H9 (cell line): ENCODE measurements around the gene DMD. TPM values are rescaled to one million over a fixed set of nuclear protein-coding genes. Genes with fewer than 3 reads are reported as not detected.

Experiments
- DNase-seq: peaks from one replicate; pipeline ENCODE4 v3.0.0-alpha.2; 2017
- H2AFZ ChIP-seq: one replicate; pipeline ENCODE4 v1.6.1; 2013; ENCODE audit warnings: mild to moderate bottlenecking, low read length, control low read depth, moderate library complexity
- H2AK5ac ChIP-seq: 2 replicates; pipeline ENCODE4 v1.6.1; 2013; ENCODE audit warnings: low read length, control low read depth, mixed read lengths; ENCODE audit not compliant: insufficient read length
- H2BK120ac ChIP-seq: one replicate; pipeline ENCODE4 v1.6.1; 2013; ENCODE audit warnings: low read depth, mild to moderate bottlenecking, low read length, control low read depth, inconsistent platforms; ENCODE audit not compliant: poor library complexity, severe bottlenecking
- H2BK12ac ChIP-seq: 2 replicates; pipeline ENCODE4 v1.6.1; 2013; ENCODE audit warnings: low read length, control low read depth, mixed read lengths, low read depth; ENCODE audit not compliant: insufficient read length
- H2BK15ac ChIP-seq: 2 replicates; pipeline ENCODE4 v1.6.1; 2013; ENCODE audit warnings: low read depth, low read length, control low read depth
- H2BK20ac ChIP-seq: one replicate; pipeline ENCODE4 v1.6.1; 2013; ENCODE audit warnings: low read depth, mild to moderate bottlenecking, low read length, control low read depth, inconsistent platforms; ENCODE audit not compliant: poor library complexity, severe bottlenecking
- H2BK5ac ChIP-seq: 2 replicates; pipeline ENCODE4 v1.6.1; 2013; ENCODE audit warnings: low read length, control low read depth, mixed read lengths; ENCODE audit not compliant: insufficient read length
- H3K14ac ChIP-seq: 2 replicates; pipeline ENCODE4 v1.6.1; 2013; ENCODE audit warnings: low read length, control low read depth; ENCODE audit not compliant: insufficient read depth
- H3K18ac ChIP-seq: 2 replicates; pipeline ENCODE4 v1.6.1; 2013; ENCODE audit warnings: low read depth, mild to moderate bottlenecking, mixed read lengths, low read length, control low read depth; ENCODE audit not compliant: insufficient read length
- H3K23ac ChIP-seq: 2 replicates; pipeline ENCODE4 v1.6.1; 2013; ENCODE audit warnings: low read length, control low read depth, mixed read lengths, low read depth; ENCODE audit not compliant: insufficient read length
- H3K23me2 ChIP-seq: 2 replicates; pipeline ENCODE4 v1.6.1; 2013; ENCODE audit warnings: low read depth, mild to moderate bottlenecking, mixed read lengths, low read length, control low read depth; ENCODE audit not compliant: insufficient read length, poor library complexity, severe bottlenecking
- H3K27ac ChIP-seq: 2 replicates; pipeline ENCODE4 v1.5.1; 2013; ENCODE audit warnings: low read length, control low read depth, mixed read lengths, low read depth; ENCODE audit not compliant: insufficient read length
- H3K27me3 ChIP-seq: 2 replicates; pipeline ENCODE4 v1.6.1; 2013; ENCODE audit warnings: low read length, control low read depth, inconsistent platforms; ENCODE audit not compliant: insufficient read depth
- H3K4ac ChIP-seq: 2 replicates; pipeline ENCODE4 v1.6.1; 2013; ENCODE audit warnings: low read depth, mild to moderate bottlenecking, control low read depth, inconsistent platforms, low read length, moderate library complexity
- H3K4me1 ChIP-seq: 2 replicates; pipeline ENCODE4 v1.6.1; 2013; ENCODE audit warnings: low read length, control low read depth, inconsistent platforms; ENCODE audit not compliant: insufficient read depth
- H3K4me2 ChIP-seq: 2 replicates; pipeline ENCODE4 v1.6.1; 2013; ENCODE audit warnings: low read length, control low read depth, mixed read lengths; ENCODE audit not compliant: insufficient read length, insufficient read depth
- H3K56ac ChIP-seq: 2 replicates; pipeline ENCODE4 v1.6.1; 2013; ENCODE audit warnings: low read depth, mild to moderate bottlenecking, mixed read lengths, low read length, control low read depth; ENCODE audit not compliant: insufficient read length
- H3K79me1 ChIP-seq: 2 replicates; pipeline ENCODE4 v1.6.1; 2013; ENCODE audit warnings: low read depth, mild to moderate bottlenecking, moderate library complexity, low read length, control low read depth, inconsistent platforms; ENCODE audit not compliant: insufficient read depth, poor library complexity, severe bottlenecking
- H3K79me2 ChIP-seq: 2 replicates; pipeline ENCODE4 v1.6.1; 2013; ENCODE audit warnings: low read length, control low read depth, inconsistent platforms; ENCODE audit not compliant: insufficient read depth
- H3K9ac ChIP-seq: 2 replicates; pipeline ENCODE4 v1.6.1; 2013; ENCODE audit warnings: low read length, control low read depth, mixed read lengths; ENCODE audit not compliant: insufficient read length; ENCODE audit errors: extremely low read depth
- H3K9me3 ChIP-seq: one replicate; pipeline ENCODE4 v1.6.1; 2013; ENCODE audit warnings: low read depth, low read length, inconsistent platforms; ENCODE audit not compliant: control insufficient read depth
- H3T11ph ChIP-seq: one replicate; pipeline ENCODE4 v1.6.1; 2013; ENCODE audit warnings: mild to moderate bottlenecking, low read length, control low read depth, inconsistent platforms
- H4K20me1 ChIP-seq: one replicate; pipeline ENCODE4 v1.6.1; 2013; ENCODE audit not compliant: control insufficient read depth, insufficient read length, insufficient read depth
- H4K5ac ChIP-seq: 2 replicates; pipeline ENCODE4 v1.6.1; 2013; ENCODE audit warnings: low read depth, mild to moderate bottlenecking, mixed read lengths, low read length, control low read depth; ENCODE audit not compliant: insufficient read length
- H4K8ac ChIP-seq: replicated peaks from 2 replicates; pipeline ENCODE4 v1.6.1; 2013; ENCODE audit warnings: low read length, control low read depth, mixed read lengths, low read depth; ENCODE audit not compliant: insufficient read length
- H4K91ac ChIP-seq: 2 replicates; pipeline ENCODE4 v1.6.1; 2013; ENCODE audit warnings: low read depth, mild to moderate bottlenecking, moderate library complexity, mixed read lengths, low read length, control low read depth; ENCODE audit not compliant: insufficient read length
- H3K27ac Mint-ChIP-seq, 3 experiments: 2 replicates in 2 of 3; 3 replicates in 1 of 3; pipeline ENCODE4 v1.8.0; 2020 to 2021; ENCODE audit warnings: mixed read lengths in 3 of 3, mild to moderate bottlenecking in 1 of 3, moderate library complexity in 1 of 3
- H3K27me3 Mint-ChIP-seq: 2 replicates; pipeline ENCODE4 v1.8.0; 2021; ENCODE audit warnings: low read depth, mild to moderate bottlenecking, moderate library complexity, mixed read lengths
- H3K36me3 Mint-ChIP-seq, 3 experiments: 2 replicates in 2 of 3; 3 replicates in 1 of 3; pipeline ENCODE4 v1.8.0; 2020 to 2021; ENCODE audit warnings: low read depth in 3 of 3, mixed read lengths in 3 of 3; ENCODE audit not compliant: insufficient read depth in 1 of 3
- H3K4me1 Mint-ChIP-seq, 2 experiments: 2 replicates each; pipeline ENCODE4 v1.8.0; 2020; ENCODE audit warnings: mixed read lengths in 2 of 2
- H3K4me3 Mint-ChIP-seq, 2 experiments: 2 replicates in 1 of 2; 3 replicates in 1 of 2; pipeline ENCODE4 v1.8.0; 2020 to 2021; ENCODE audit warnings: mild to moderate bottlenecking in 2 of 2, mixed read lengths in 2 of 2, moderate library complexity in 1 of 2
- H3K9me3 Mint-ChIP-seq, 2 experiments: 2 replicates in 1 of 2; 3 replicates in 1 of 2; pipeline ENCODE4 v1.8.0; 2020; ENCODE audit warnings: mild to moderate bottlenecking in 2 of 2, mixed read lengths in 2 of 2, moderate library complexity in 1 of 2
- WGBS: extraction: QIAGEN DNeasy Blood & Tissue Kit; methylation state at CpG from one replicate; pipeline ENCODE4 v1.1.7; 2013; ENCODE audit warnings: missing lambda C conversion rate, low lambda C conversion rate, mixed read lengths; ENCODE audit not compliant: insufficient read length; ENCODE audit errors: extremely low coverage; 5-methylcytosine and 5-hydroxymethylcytosine counted together
- total RNA-seq: library from RNA; stranded (reverse); gene quantifications from 2 replicates; pipeline ENCODE4 v1.2.1, GENCODE V29; 2021
- TF ChIP-seq, protein P1 (sequence below): fragments of 200-600 bp; sonication (generic); conservative IDR thresholded peaks from 3 replicates; pipeline ENCODE4 v1.8.0; 2021; ENCODE audit warnings: antibody characterized with exemption, mild to moderate bottlenecking

The DMD gene
- total RNA-seq, 1 experiment from 2014 or later, result 3.8 TPM

- Histone ChIP-seq H2AK5ac (no peak overlapping the region), H4K91ac (no peak overlapping the region), H3K9ac (no peak overlapping the region), H3K79me1 (no peaks in the 10 kb centered on the region), H3K27me3 (no peaks in the 10 kb centered on the region), H2BK12ac (no peak overlapping the region), H3K23ac (no peak overlapping the region), H3K27ac (no peak overlapping the region), H3K4ac (no peak overlapping the region), H3K79me2 (no peaks in the 10 kb centered on the region), H2BK15ac (no peak overlapping the region), H3K4me1 (no peaks in the 10 kb centered on the region), H2BK120ac (no peak overlapping the region), H3K18ac (no peak overlapping the region), H2AFZ (no peak overlapping the region), H2BK20ac (no peak overlapping the region), H4K20me1 (no peaks in the 10 kb centered on the region), H3K56ac (no peak overlapping the region), H2BK5ac (no peak overlapping the region), H4K5ac (no peak overlapping the region), H3K23me2 (no peaks in the 10 kb centered on the region), H3K4me2 (no peak overlapping the region), H3K9me3 (no peaks in the 10 kb centered on the region), H3T11ph (no peak overlapping the region), H4K8ac (no peak overlapping the region), H3K14ac (no peak overlapping the region)
- Mint-ChIP-seq H3K36me3 (no peaks in the 10 kb centered on the region), H3K4me3 (no peak overlapping the region), H3K9me3 (no peaks in the 10 kb centered on the region; a peak in 1 of 5 replicates), H3K4me1 (peaks cover under 1 to 5% of the 10 kb centered on the region in 2 experiments; a peak in 2 of 4 replicates), H3K27ac (no peak overlapping the region), H3K27me3 (no peaks in the 10 kb centered on the region)
- no peak for DNase-seq
- WGBS, result no CpG with 5 or more reads among the region's 2 CpGs
- TF ChIP-seq, protein P1, sequence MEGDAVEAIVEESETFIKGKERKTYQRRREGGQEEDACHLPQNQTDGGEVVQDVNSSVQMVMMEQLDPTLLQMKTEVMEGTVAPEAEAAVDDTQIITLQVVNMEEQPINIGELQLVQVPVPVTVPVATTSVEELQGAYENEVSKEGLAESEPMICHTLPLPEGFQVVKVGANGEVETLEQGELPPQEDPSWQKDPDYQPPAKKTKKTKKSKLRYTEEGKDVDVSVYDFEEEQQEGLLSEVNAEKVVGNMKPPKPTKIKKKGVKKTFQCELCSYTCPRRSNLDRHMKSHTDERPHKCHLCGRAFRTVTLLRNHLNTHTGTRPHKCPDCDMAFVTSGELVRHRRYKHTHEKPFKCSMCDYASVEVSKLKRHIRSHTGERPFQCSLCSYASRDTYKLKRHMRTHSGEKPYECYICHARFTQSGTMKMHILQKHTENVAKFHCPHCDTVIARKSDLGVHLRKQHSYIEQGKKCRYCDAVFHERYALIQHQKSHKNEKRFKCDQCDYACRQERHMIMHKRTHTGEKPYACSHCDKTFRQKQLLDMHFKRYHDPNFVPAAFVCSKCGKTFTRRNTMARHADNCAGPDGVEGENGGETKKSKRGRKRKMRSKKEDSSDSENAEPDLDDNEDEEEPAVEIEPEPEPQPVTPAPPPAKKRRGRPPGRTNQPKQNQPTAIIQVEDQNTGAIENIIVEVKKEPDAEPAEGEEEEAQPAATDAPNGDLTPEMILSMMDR, result no peak
Observed at GRCh38 chrX:33210156-33210555, 1.2 kb downstream of the DMD start.
